Measurements from ENCODE around the gene SIRPB2. TPM values are rescaled to one million over a fixed set of nuclear protein-coding genes. Genes with fewer than 3 reads are reported as not detected.

Gene SIRPB2
- total and polyA plus RNA-seq, 7 donors: 0.18 to 1.8 (median 1.1) TPM

GRCh38 chr20:1460275-1460674, 30.9 kb downstream of the SIRPB2 start:
- no peak for ATAC-seq
- WGBS, 3 donors: 93 to 95% (median 95%) methylated on average over 2 of the region's 2 CpGs
- no peak for TF ChIP-seq CTCF (IDR thresholded peaks at IDR 0.05)
- Histone ChIP-seq H3K4me1 (peaks cover 25% of the 10 kb centered on the region), H3K36me3 (ENCODE audit: insufficient read depth in 1 of 2, low read depth in 1 of 2) (peaks cover 13 to 96% of the 10 kb centered on the region in 2 donors), H3K9me3 (no peaks in the 10 kb centered on the region), H3K27me3 (ENCODE audit: insufficient read depth in 3 of 3, low read length in 2 of 3) (no peaks in the 10 kb centered on the region), H3K27ac (no peak overlapping the region), H3K4me3 (no peak overlapping the region)
- intact Hi-C loops (cut with DNase I): loop anchor here in 1 of 2 donors (10.0 kb wide), 1 partner anchor 345 kb away; the partner anchor contains the start of gene PSMF1
- DNase-seq: no peak

GRCh38 chr20:1457992-1458391, 33.2 kb downstream of the SIRPB2 start:
- intact Hi-C loops (cut with DNase I): no loop called here

GRCh38 chr20:1456300-1456699, 34.9 kb downstream of the SIRPB2 start:
- Histone ChIP-seq H3K4me1 (peaks cover 3% of the 10 kb centered on the region), H3K9me3 (no peaks in the 10 kb centered on the region), H3K36me3 (ENCODE audit: insufficient read depth in 1 of 2, low read depth in 1 of 2) (peaks cover 41 to 100% of the 10 kb centered on the region in 2 donors), H3K4me3 (no peak overlapping the region), H3K27me3 (ENCODE audit: insufficient read depth in 3 of 3, low read length in 2 of 3) (no peaks in the 10 kb centered on the region), H3K27ac (no peak overlapping the region)
- intact Hi-C loops (cut with DNase I): no loop called here
- TF ChIP-seq CTCF (IDR thresholded peaks at IDR 0.05): no peak
- DNase-seq (no peak), ATAC-seq (no peak)
- WGBS, 3 donors: 78 to 83% (median 78%) methylated on average over 5 of the region's 5 CpGs

More at GRCh38 chr20:1457992-1458391, 33.2 kb downstream of the SIRPB2 start:
- Histone ChIP-seq H3K27ac (no peak overlapping the region), H3K27me3 (ENCODE audit: insufficient read depth in 3 of 3, low read length in 2 of 3) (no peaks in the 10 kb centered on the region), H3K36me3 (ENCODE audit: insufficient read depth in 1 of 2, low read depth in 1 of 2) (peaks cover 25 to 98% of the 10 kb centered on the region in 2 donors), H3K4me3 (no peak overlapping the region), H3K4me1 (peaks cover 4% of the 10 kb centered on the region), H3K9me3 (no peaks in the 10 kb centered on the region)
- DNase-seq (no peak), ATAC-seq (no peak)
- TF ChIP-seq CTCF (IDR thresholded peaks at IDR 0.05): no peak
- WGBS, 3 donors: 93 to 99% (median 97%) methylated on average over 2 of the region's 2 CpGs

- H3K36me3 ChIP-seq (ENCODE audit: insufficient read depth in 1 of 2, low read depth in 1 of 2): peaks cover 36 to 100% of the 10 kb centered on the region in 2 donors
- ATAC-seq: no peak
- TF ChIP-seq CTCF (IDR thresholded peaks at IDR 0.05): no peak
These were observed 40.2 kb downstream of the SIRPB2 start for GRCh38 chr20:1450926-1451491.

GRCh38 chr20:1449370-1449769, 41.9 kb downstream of the SIRPB2 start:
- no peak for DNase-seq
- 40 to 45% (median 41%) methylated on average over 6 of the region's 6 CpGs for WGBS, 3 donors
- no peaks in the 10 kb centered on the region for H3K4me1 ChIP-seq
- H3K36me3 ChIP-seq (ENCODE audit: insufficient read depth in 1 of 2, low read depth in 1 of 2): peaks cover 36 to 100% of the 10 kb centered on the region in 2 donors
- H3K27me3 ChIP-seq (ENCODE audit: insufficient read depth in 3 of 3, low read length in 2 of 3): no peaks in the 10 kb centered on the region
- H3K9me3 ChIP-seq: no peaks in the 10 kb centered on the region
- intact Hi-C loops (cut with DNase I): no loop called here
- TF ChIP-seq CTCF (IDR thresholded peaks at IDR 0.05): no peak
- no peak overlapping the region for H3K4me3 ChIP-seq
- peak overlapping the region; percentile 54 for H3K27ac ChIP-seq
- peak; percentile 44 to 76 (median 69) for ATAC-seq

More at GRCh38 chr20:1450926-1451491, 40.2 kb downstream of the SIRPB2 start:
- H3K4me1 ChIP-seq: no peaks in the 10 kb centered on the region
- H3K27me3 ChIP-seq (ENCODE audit: insufficient read depth in 3 of 3, low read length in 2 of 3): no peaks in the 10 kb centered on the region
- H3K27ac ChIP-seq: no peak overlapping the region
- no peak for DNase-seq
- H3K4me3 ChIP-seq: no peak overlapping the region
- H3K9me3 ChIP-seq: no peaks in the 10 kb centered on the region
- intact Hi-C loops (cut with DNase I): no loop called here
